ENCODE data around the gene PIF1. TPM values are rescaled to one million over a fixed set of nuclear protein-coding genes. Genes with fewer than 3 reads are reported as not detected.

PIF1 gene
- total RNA-seq, 1 donor: 6.2 TPM

GRCh38 chr15:64808785-64809453, 16.5 kb downstream of the PIF1 start:
- H3K4me3 ChIP-seq (ENCODE audit: insufficient read depth, low read length): no peak overlapping the region
- no peaks in the 10 kb centered on the region for H4K20me1 ChIP-seq (ENCODE audit: insufficient read depth, low read length)
- no peak overlapping the region for H3K4me2 ChIP-seq (ENCODE audit: insufficient read depth, low read length)
- no peak overlapping the region for H3K27ac ChIP-seq (ENCODE audit: low read depth, low read length)
- H2AFZ ChIP-seq (ENCODE audit: low read length): no peak overlapping the region
- peaks cover 4% of the 10 kb centered on the region for H3K4me1 ChIP-seq (ENCODE audit: insufficient read depth, low read length)
- no peaks in the 10 kb centered on the region for H3K9me3 ChIP-seq (ENCODE audit: low read depth, low read length)
- TF ChIP-seq, protein P1, sequence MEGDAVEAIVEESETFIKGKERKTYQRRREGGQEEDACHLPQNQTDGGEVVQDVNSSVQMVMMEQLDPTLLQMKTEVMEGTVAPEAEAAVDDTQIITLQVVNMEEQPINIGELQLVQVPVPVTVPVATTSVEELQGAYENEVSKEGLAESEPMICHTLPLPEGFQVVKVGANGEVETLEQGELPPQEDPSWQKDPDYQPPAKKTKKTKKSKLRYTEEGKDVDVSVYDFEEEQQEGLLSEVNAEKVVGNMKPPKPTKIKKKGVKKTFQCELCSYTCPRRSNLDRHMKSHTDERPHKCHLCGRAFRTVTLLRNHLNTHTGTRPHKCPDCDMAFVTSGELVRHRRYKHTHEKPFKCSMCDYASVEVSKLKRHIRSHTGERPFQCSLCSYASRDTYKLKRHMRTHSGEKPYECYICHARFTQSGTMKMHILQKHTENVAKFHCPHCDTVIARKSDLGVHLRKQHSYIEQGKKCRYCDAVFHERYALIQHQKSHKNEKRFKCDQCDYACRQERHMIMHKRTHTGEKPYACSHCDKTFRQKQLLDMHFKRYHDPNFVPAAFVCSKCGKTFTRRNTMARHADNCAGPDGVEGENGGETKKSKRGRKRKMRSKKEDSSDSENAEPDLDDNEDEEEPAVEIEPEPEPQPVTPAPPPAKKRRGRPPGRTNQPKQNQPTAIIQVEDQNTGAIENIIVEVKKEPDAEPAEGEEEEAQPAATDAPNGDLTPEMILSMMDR (IDR thresholded peaks at IDR 0.05; ENCODE audit: extremely low read depth, low read depth, low read length): no peak
- H3K79me2 ChIP-seq (ENCODE audit: insufficient read depth, low read length): no peaks in the 10 kb centered on the region
- peak; percentile 47 for DNase-seq (ENCODE audit: insufficient read length, low spot score, missing footprints)
- no peaks in the 10 kb centered on the region for H3K27me3 ChIP-seq (ENCODE audit: insufficient read depth, low read length)
- H3K36me3 ChIP-seq (ENCODE audit: insufficient read depth, low read length): no peaks in the 10 kb centered on the region

- Histone ChIP-seq H3K27ac (ENCODE audit: low read depth, low read length) (no peak overlapping the region), H4K20me1 (ENCODE audit: insufficient read depth, low read length) (no peaks in the 10 kb centered on the region), H3K4me3 (ENCODE audit: insufficient read depth, low read length) (no peak overlapping the region), H3K4me1 (ENCODE audit: insufficient read depth, low read length) (peaks cover 4% of the 10 kb centered on the region), H2AFZ (ENCODE audit: low read length) (no peak overlapping the region), H3K79me2 (ENCODE audit: insufficient read depth, low read length) (no peaks in the 10 kb centered on the region), H3K4me2 (ENCODE audit: insufficient read depth, low read length) (no peak overlapping the region), H3K27me3 (ENCODE audit: insufficient read depth, low read length) (no peaks in the 10 kb centered on the region), H3K9me3 (ENCODE audit: low read depth, low read length) (no peaks in the 10 kb centered on the region), H3K36me3 (ENCODE audit: insufficient read depth, low read length) (no peaks in the 10 kb centered on the region)
- TF ChIP-seq, protein P1 (IDR thresholded peaks at IDR 0.05; ENCODE audit: extremely low read depth, low read depth, low read length): no peak
- peak; percentile 55 for DNase-seq (ENCODE audit: insufficient read length, low spot score, missing footprints)
These were observed 17.7 kb downstream of the PIF1 start for GRCh38 chr15:64807751-64808222.

GRCh38 chr15:64807051-64807749, 18.2 kb downstream of the PIF1 start:
- Histone ChIP-seq H4K20me1 (ENCODE audit: insufficient read depth, low read length) (no peaks in the 10 kb centered on the region), H3K4me3 (ENCODE audit: insufficient read depth, low read length) (no peak overlapping the region), H3K27me3 (ENCODE audit: insufficient read depth, low read length) (no peaks in the 10 kb centered on the region), H3K4me1 (ENCODE audit: insufficient read depth, low read length) (peaks cover 4% of the 10 kb centered on the region), H2AFZ (ENCODE audit: low read length) (no peak overlapping the region), H3K9me3 (ENCODE audit: low read depth, low read length) (no peaks in the 10 kb centered on the region), H3K36me3 (ENCODE audit: insufficient read depth, low read length) (no peaks in the 10 kb centered on the region), H3K4me2 (ENCODE audit: insufficient read depth, low read length) (no peak overlapping the region), H3K27ac (ENCODE audit: low read depth, low read length) (no peak overlapping the region), H3K79me2 (ENCODE audit: insufficient read depth, low read length) (no peaks in the 10 kb centered on the region)
- peak; percentile 74 for DNase-seq (ENCODE audit: insufficient read length, low spot score, missing footprints)
- TF ChIP-seq, protein P1 (IDR thresholded peaks at IDR 0.05; ENCODE audit: extremely low read depth, low read depth, low read length): no peak

DNA sequence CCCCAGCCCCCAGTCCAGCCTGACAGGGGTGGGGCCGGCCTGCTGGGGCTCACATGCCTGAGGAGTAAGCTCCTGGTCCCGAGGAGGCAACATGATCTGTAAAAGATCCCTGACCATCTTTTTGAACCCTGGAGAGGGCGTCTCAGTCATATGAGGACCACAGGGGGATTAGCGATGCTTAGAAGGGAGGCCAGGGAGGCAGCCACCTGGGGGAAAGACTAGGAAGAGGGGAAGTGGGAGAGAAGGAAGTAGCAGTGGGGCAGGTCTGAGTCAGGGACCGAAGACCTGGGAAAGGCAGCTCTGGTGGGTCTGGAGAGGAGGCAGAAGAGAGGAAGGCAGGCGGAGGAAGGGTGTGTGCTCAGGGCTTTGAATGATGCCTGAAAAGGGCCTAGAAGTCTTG, 18.9 kb downstream of the PIF1 start:
- H3K27me3 ChIP-seq (ENCODE audit: insufficient read depth, low read length): no peaks in the 10 kb centered on the region
- no peak overlapping the region for H3K4me2 ChIP-seq (ENCODE audit: insufficient read depth, low read length)
- TF ChIP-seq, protein P1 (IDR thresholded peaks at IDR 0.05; ENCODE audit: extremely low read depth, low read depth, low read length): no peak
- no peaks in the 10 kb centered on the region for H3K79me2 ChIP-seq (ENCODE audit: insufficient read depth, low read length)
- H2AFZ ChIP-seq (ENCODE audit: low read length): no peak overlapping the region
- peaks cover 4% of the 10 kb centered on the region for H3K4me1 ChIP-seq (ENCODE audit: insufficient read depth, low read length)
- H3K4me3 ChIP-seq (ENCODE audit: insufficient read depth, low read length): no peak overlapping the region
- H3K27ac ChIP-seq (ENCODE audit: low read depth, low read length): no peak overlapping the region
- no peaks in the 10 kb centered on the region for H3K9me3 ChIP-seq (ENCODE audit: low read depth, low read length)
- DNase-seq (ENCODE audit: insufficient read length, low spot score, missing footprints): peak; percentile 58
- no peaks in the 10 kb centered on the region for H3K36me3 ChIP-seq (ENCODE audit: insufficient read depth, low read length)
- no peaks in the 10 kb centered on the region for H4K20me1 ChIP-seq (ENCODE audit: insufficient read depth, low read length)

Measured in osteoblast (primary cell).